22Rv1 (cell line): ENCODE measurements around the gene WIPF2.

Experiments
- H3K27ac ChIP-seq: fragments of 450-650 bp; 2 replicates; pipeline ENCODE4 v1.5.1; 2017
- ZFX ChIP-seq: fragments of 450-650 bp; IDR thresholded peaks from 2 replicates; pipeline ENCODE4 v1.6.1; 2017; ENCODE audit warnings: antibody characterized with exemption, borderline replicate concordance
- TF ChIP-seq, protein P1 (sequence below): fragments of 450-650 bp; IDR thresholded peaks from 2 replicates; pipeline ENCODE4 v1.5.1; 2017; ENCODE audit warnings: mild to moderate bottlenecking

The WIPF2 gene

DNA sequence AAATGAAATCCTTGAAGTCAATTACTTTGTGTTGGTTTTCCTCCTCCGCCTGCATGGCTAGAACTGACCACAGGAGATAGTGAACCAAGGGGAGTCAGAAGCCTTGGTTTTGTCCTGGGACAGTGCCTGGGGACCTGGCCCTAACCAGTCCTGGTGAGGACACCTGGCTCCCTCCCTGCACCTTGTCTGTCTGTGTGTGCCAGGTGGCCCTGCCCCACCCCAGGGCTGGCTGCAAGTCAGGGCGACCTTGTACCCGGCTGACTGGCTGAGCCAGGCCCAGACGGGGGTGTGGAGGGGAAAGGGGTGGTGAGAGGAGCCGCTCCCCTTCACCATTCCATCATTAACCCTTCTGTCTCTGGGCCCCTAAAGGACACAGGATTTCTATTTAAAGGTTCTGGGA lies 38.4 kb upstream of the WIPF2 start:
- TF ChIP-seq, protein P1, sequence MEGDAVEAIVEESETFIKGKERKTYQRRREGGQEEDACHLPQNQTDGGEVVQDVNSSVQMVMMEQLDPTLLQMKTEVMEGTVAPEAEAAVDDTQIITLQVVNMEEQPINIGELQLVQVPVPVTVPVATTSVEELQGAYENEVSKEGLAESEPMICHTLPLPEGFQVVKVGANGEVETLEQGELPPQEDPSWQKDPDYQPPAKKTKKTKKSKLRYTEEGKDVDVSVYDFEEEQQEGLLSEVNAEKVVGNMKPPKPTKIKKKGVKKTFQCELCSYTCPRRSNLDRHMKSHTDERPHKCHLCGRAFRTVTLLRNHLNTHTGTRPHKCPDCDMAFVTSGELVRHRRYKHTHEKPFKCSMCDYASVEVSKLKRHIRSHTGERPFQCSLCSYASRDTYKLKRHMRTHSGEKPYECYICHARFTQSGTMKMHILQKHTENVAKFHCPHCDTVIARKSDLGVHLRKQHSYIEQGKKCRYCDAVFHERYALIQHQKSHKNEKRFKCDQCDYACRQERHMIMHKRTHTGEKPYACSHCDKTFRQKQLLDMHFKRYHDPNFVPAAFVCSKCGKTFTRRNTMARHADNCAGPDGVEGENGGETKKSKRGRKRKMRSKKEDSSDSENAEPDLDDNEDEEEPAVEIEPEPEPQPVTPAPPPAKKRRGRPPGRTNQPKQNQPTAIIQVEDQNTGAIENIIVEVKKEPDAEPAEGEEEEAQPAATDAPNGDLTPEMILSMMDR, result no peak
- TF ChIP-seq ZFX, result no peak
- no peak overlapping the region for H3K27ac ChIP-seq

DNA sequence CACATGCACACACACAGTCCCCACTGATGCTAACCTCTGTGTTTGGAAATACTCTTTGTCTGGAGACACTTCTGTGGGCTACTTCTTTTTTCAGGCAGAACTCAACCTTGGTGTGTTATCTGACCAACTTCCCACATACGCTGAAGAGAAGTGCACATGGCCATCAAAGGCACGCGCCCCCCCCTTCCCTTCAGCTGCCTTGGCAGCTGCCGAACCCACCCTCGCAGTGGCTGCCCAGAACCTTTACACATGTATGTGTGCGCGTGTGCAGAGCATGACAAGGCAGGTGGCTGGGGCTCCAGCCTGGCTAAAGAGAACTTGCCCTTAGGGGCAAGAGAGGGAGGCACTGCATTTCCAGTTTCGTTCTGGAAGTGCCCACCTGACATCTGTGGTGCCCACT lies 37.9 kb upstream of the WIPF2 start:
- no peak overlapping the region for H3K27ac ChIP-seq
- TF ChIP-seq, protein P1, result no peak
- no peak for TF ChIP-seq ZFX

DNA sequence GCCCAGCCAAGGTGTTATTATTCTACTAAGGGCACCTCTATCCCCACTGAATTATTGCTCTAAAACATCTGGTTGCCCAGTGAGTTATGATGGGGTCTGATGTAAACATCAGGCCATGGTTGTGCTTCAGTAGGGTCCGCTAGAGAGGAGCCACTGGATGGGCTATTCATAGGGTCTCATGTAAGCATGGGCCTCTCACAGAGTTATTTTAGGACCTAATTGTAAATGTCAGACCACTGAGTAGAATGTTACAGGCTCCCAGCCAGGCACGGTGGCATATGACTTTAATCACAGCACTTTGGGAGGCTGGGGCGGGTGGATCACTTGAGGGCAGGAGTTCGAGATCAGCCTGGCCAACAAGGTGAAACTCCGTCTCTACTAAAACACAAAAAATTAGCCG lies 36.5 kb upstream of the WIPF2 start:
- no peak for TF ChIP-seq ZFX
- TF ChIP-seq, protein P1, result no peak
- H3K27ac ChIP-seq, result no peak overlapping the region

DNA sequence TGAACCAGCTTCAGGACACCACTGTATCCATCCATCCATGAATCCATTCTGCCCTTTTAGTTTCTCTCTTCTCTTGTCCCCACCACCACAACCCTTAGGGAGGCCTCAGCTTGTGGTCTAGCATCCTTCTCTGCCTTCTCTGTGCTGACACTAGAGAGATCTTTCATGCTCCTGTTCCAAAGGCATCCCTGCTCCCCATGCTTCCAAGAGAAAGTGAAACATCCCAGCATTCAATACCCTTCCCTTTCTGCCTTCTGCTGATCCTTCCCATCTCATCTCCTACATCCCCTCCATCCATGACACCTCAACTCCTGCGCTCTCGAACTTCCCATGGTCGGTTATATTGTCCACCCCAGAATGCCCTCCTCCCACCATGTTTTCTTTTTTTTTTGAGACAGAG lies 31.9 kb upstream of the WIPF2 start:
- TF ChIP-seq, protein P1, result no peak
- no peak for TF ChIP-seq ZFX
- no peak overlapping the region for H3K27ac ChIP-seq

DNA sequence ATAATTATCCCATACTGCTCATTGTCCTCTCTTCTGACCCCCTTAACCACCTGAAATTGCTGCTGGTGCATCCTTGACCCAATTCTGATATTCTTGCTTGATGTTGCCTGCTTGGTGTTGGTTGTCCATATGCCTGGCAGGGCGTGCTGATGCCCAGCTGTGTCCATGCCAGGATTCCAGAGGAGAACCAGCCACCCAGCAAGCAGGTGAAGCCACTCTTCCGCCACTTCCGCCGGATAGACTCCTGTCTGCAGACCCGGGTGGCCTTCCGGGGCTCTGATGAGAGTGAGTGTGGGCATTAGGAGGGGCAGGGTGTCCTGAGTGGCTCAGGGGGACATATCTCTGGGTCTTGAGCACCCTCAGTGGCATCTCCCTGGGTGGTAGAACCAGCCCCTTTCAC lies 30.4 kb upstream of the WIPF2 start:
- no peak overlapping the region for H3K27ac ChIP-seq
- TF ChIP-seq ZFX, result no peak
- TF ChIP-seq, protein P1, result no peak

DNA sequence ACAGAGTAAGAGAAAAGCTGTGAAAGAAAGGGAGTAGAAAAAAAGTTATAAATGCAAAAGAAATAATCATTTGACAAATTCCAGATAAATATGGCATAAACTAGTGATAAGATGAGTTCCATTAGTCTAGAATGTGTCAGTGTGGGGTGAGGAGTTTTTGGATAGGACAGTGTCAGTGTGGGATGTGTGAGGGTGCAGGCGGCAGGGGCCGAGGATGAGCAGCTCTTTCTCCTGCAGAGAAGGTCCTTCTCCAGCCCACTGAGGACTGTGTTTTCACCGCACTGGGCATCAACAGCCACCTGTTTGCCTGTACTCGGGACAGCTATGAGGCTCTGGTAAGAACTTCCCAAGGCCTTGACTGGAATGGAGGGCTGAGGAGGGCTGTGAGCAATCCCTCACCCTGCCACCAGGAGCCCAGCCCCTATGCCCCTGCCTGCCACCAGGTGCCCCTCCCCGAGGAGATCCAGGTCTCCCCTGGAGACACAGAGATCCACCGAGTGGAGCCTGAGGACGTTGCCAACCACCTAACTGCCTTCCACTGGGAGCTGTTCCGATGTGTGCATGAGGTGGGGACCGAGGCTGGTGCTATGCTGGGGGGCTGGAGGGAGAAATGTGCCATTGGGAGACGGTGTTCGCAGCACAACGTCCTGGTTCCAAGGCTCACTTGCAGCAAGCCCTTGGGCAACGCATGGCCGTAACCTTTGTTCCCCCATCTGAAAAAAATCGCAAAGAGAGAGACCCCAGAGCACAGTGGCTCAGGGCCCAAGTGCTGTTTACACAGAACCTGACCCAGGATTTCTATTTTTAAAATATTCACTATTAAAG lies 28.7 kb upstream of the WIPF2 start:
- TF ChIP-seq, protein P1, result peak; percentile 32
- no peak for TF ChIP-seq ZFX
- H3K27ac ChIP-seq, result no peak overlapping the region
